HepG2 (cell line): ENCODE measurements around the gene GPATCH3. TPM values are rescaled to one million over a fixed set of nuclear protein-coding genes. Genes with fewer than 3 reads are reported as not detected.

ENCODE experiments used
- ATF1 ChIP-seq: IDR thresholded peaks from 2 replicates; pipeline ENCODE4 v1.6.1; 2016; ENCODE audit warnings: mild to moderate bottlenecking, control low read depth
- BRD4 ChIP-seq: sonication (generic); formaldehyde crosslinking; IDR thresholded peaks from 2 replicates; pipeline ENCODE4 v1.4.0; 2020; ENCODE audit warnings: missing genetic modification reagents
- CENPX ChIP-seq: sonication (generic); formaldehyde crosslinking; IDR thresholded peaks from 2 replicates; pipeline ENCODE4 v1.9.0; 2021; ENCODE audit warnings: mild to moderate bottlenecking, missing genetic modification reagents, moderate library complexity
- GZF1 ChIP-seq: sonication (generic); formaldehyde crosslinking; IDR thresholded peaks from 2 replicates; pipeline ENCODE4 v1.5.1; 2020; ENCODE audit warnings: mild to moderate bottlenecking, missing genetic modification reagents
- HMG20A ChIP-seq: IDR thresholded peaks from 2 replicates; pipeline ENCODE4 v1.6.1; 2016; ENCODE audit warnings: borderline replicate concordance
- MBNL3 ChIP-seq: fragments of 250-450 bp; sonication (Bioruptor Pico); conservative IDR thresholded peaks from 2 replicates; pipeline ENCODE4 v1.8.0; 2022; ENCODE audit warnings: mild to moderate bottlenecking, inconsistent platforms
- NRL ChIP-seq: sonication (generic); formaldehyde crosslinking; IDR thresholded peaks from 2 replicates; pipeline ENCODE4 v1.5.0; 2020; ENCODE audit warnings: missing genetic modification reagents, mild to moderate bottlenecking, moderate library complexity, borderline replicate concordance
- REL ChIP-seq: sonication (generic); formaldehyde crosslinking; conservative IDR thresholded peaks from 2 replicates; pipeline ENCODE4 v1.8.0; 2022; ENCODE audit warnings: mild to moderate bottlenecking, missing genetic modification reagents, moderate library complexity
- REPIN1 ChIP-seq: sonication (generic); formaldehyde crosslinking; IDR thresholded peaks from 2 replicates; pipeline ENCODE4 v1.8.0; 2022; ENCODE audit warnings: missing genetic modification reagents, low read depth, mild to moderate bottlenecking, borderline replicate concordance
- RFXAP ChIP-seq: sonication (generic); formaldehyde crosslinking; IDR thresholded peaks from 2 replicates; pipeline ENCODE4 v1.4.0; 2020; ENCODE audit warnings: missing genetic modification reagents, borderline replicate concordance
- SIN3A ChIP-seq: IDR thresholded peaks from 2 replicates; pipeline ENCODE4 v1.6.1; 2011; ENCODE audit warnings: low read depth, mild to moderate bottlenecking, control low read depth, low read length, borderline replicate concordance
- SOX6 ChIP-seq, 2 experiments: fragments of 450-650 bp in 1 of 2; sonication (generic) in 1 of 2; formaldehyde crosslinking in 1 of 2; IDR thresholded peaks; 2 replicates each; pipeline versions ENCODE4 v1.4.0 to v1.6.1; 2017 to 2020; ENCODE audit warnings: antibody characterized with exemption in 1 of 2, mild to moderate bottlenecking in 1 of 2, missing genetic modification reagents in 1 of 2
- SRF ChIP-seq: IDR thresholded peaks from 2 replicates; pipeline ENCODE4 v1.6.1; 2011; ENCODE audit warnings: mild to moderate bottlenecking, low read depth, low read length, moderate library complexity
- ZNF124 ChIP-seq: sonication (generic); formaldehyde crosslinking; IDR thresholded peaks from 2 replicates; pipeline ENCODE4 v1.4.0; 2020; ENCODE audit warnings: missing genetic modification reagents
- ZNF138 ChIP-seq: sonication (generic); formaldehyde crosslinking; IDR thresholded peaks from 2 replicates; pipeline ENCODE4 v1.5.0; 2020; ENCODE audit warnings: mild to moderate bottlenecking, low read depth, missing genetic modification reagents
- ZNF263 ChIP-seq: sonication (generic); formaldehyde crosslinking; IDR thresholded peaks from 2 replicates; pipeline ENCODE4 v1.4.0; 2020; ENCODE audit warnings: missing genetic modification reagents
- ZNF850 ChIP-seq: sonication (generic); formaldehyde crosslinking; conservative IDR thresholded peaks from 2 replicates; pipeline ENCODE4 v1.9.0; 2021; ENCODE audit warnings: mild to moderate bottlenecking, missing genetic modification reagents
- polyA plus RNA-seq, 8 experiments: library from polyadenylated mRNA; depleted of rRNA in 3 of 8; stranded (reverse) in 7 of 8; unstranded in 1 of 8; fragments of >200 nt; fragmentation: Illumina TruSeq in 4 of 8; extraction: Trizol in 4 of 8; gene quantifications; 2 replicates each; pipeline versions ENCODE4 v1.2.1 to v1.2.3, GENCODE V29; 2011 to 2016; ENCODE audit warnings: low read depth in 4 of 8, missing spikeins in 1 of 8, mixed read lengths in 1 of 8; ENCODE audit not compliant: insufficient read depth in 1 of 8
- total RNA-seq, 5 experiments: library from RNA; depleted of rRNA; stranded (reverse); fragments of >200 nt; fragmentation: Illumina TruSeq; extraction: Trizol; gene quantifications; 2 replicates each; pipeline ENCODE4 v1.2.3, GENCODE V29; 2016; ENCODE audit warnings: low read depth in 1 of 5
- TF ChIP-seq, protein P1 (sequence below): IDR thresholded peaks from 2 replicates; pipeline ENCODE4 v1.6.1; 2012; ENCODE audit warnings: low read length, improper control_type of control experiment
- TF ChIP-seq, protein P2 (sequence below): sonication (generic); formaldehyde crosslinking; IDR thresholded peaks from 2 replicates; pipeline ENCODE4 v1.4.0; 2020; ENCODE audit warnings: mild to moderate bottlenecking, missing genetic modification reagents
- TF ChIP-seq, protein P3 (sequence below): sonication (generic); formaldehyde crosslinking; IDR thresholded peaks from 2 replicates; pipeline ENCODE4 v1.4.0; 2020; ENCODE audit warnings: missing genetic modification reagents
- TF ChIP-seq, protein P4 (sequence below): sonication (generic); formaldehyde crosslinking; IDR thresholded peaks from 2 replicates; pipeline ENCODE4 v1.8.1; 2023; ENCODE audit warnings: missing genetic modification reagents, mild to moderate bottlenecking, borderline replicate concordance
- TF ChIP-seq, protein P5 (sequence below): sonication (generic); formaldehyde crosslinking; IDR thresholded peaks from 2 replicates; pipeline ENCODE4 v1.5.0; 2020; ENCODE audit warnings: missing genetic modification reagents

Gene GPATCH3
- total and polyA plus RNA-seq, 2 of the 13 experiments (the other 11 are each of a cell fraction or from before 2014, with no cell fraction given) = 8.3 to 11.0 TPM

DNA sequence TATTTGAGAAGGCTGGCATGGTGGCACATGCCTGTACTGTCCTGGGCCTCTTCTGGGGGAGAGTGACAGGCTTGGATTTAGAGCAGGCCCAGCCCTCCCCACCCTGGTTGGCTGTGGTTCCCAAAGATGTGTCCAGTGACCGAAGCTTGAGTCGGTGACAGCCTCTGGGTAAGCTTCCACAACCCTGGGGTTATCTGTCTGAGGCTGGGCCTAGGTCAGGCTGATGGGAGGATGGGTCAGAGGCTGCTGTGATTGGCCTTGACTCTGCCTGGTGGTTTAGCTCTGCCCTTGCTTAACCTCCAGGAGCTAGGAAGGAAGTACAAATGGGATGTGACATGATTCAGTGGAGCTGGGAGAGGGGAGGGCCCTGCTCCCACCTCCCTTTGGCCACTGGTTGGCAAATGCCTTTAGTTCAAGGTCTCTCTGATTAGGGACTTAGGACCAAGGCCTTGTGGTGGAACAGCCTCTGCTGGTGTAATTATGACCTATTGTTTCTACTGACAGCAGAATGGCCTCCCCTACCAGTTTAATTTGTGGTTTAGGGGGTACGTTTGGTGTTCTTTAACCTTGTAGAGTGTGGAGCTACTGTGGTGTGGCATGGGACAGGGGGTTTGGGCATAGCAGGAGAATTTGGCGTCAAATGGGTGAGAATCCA lies 37.9 kb upstream of the GPATCH3 start (continued):
- TF ChIP-seq, protein P1, sequence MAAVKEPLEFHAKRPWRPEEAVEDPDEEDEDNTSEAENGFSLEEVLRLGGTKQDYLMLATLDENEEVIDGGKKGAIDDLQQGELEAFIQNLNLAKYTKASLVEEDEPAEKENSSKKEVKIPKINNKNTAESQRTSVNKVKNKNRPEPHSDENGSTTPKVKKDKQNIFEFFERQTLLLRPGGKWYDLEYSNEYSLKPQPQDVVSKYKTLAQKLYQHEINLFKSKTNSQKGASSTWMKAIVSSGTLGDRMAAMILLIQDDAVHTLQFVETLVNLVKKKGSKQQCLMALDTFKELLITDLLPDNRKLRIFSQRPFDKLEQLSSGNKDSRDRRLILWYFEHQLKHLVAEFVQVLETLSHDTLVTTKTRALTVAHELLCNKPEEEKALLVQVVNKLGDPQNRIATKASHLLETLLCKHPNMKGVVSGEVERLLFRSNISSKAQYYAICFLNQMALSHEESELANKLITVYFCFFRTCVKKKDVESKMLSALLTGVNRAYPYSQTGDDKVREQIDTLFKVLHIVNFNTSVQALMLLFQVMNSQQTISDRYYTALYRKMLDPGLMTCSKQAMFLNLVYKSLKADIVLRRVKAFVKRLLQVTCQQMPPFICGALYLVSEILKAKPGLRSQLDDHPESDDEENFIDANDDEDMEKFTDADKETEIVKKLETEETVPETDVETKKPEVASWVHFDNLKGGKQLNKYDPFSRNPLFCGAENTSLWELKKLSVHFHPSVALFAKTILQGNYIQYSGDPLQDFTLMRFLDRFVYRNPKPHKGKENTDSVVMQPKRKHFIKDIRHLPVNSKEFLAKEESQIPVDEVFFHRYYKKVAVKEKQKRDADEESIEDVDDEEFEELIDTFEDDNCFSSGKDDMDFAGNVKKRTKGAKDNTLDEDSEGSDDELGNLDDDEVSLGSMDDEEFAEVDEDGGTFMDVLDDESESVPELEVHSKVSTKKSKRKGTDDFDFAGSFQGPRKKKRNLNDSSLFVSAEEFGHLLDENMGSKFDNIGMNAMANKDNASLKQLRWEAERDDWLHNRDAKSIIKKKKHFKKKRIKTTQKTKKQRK = no peak
- TF ChIP-seq SIN3A (peak; percentile 31; the same call in 1 of the 2 replicates), REL (CRISPR knock-in tag) (no peak), SRF (no peak), GZF1 (no peak), ATF1 (CRISPR knock-in tag) (peak; percentile 37), ZNF850 (CRISPR knock-in tag) (no peak), BRD4 (CRISPR knock-in tag) (no peak), REPIN1 (CRISPR knock-in tag) (peak; percentile 82), NRL (CRISPR knock-in tag) (no peak), MBNL3 (CRISPR knock-in tag) (no peak), ZNF124 (CRISPR knock-in tag) (no peak), RFXAP (CRISPR knock-in tag) (peak; percentile 69; the same call in 1 of the 2 replicates), HMG20A (CRISPR knock-in tag) (peak; percentile 76; the same call in 1 of the 2 replicates), CENPX (CRISPR knock-in tag) (no peak), ZNF263 (CRISPR knock-in tag) (0 out of 2 replicates have a peak, but pooled peaks have one; percentile 36), SOX6 (IDR thresholded peaks at IDR 0.05) (no peak), SOX6 (CRISPR knock-in tag; IDR thresholded peaks at IDR 0.05) (peak; percentile 98), ZNF138 (no peak)
- TF ChIP-seq, protein P2, sequence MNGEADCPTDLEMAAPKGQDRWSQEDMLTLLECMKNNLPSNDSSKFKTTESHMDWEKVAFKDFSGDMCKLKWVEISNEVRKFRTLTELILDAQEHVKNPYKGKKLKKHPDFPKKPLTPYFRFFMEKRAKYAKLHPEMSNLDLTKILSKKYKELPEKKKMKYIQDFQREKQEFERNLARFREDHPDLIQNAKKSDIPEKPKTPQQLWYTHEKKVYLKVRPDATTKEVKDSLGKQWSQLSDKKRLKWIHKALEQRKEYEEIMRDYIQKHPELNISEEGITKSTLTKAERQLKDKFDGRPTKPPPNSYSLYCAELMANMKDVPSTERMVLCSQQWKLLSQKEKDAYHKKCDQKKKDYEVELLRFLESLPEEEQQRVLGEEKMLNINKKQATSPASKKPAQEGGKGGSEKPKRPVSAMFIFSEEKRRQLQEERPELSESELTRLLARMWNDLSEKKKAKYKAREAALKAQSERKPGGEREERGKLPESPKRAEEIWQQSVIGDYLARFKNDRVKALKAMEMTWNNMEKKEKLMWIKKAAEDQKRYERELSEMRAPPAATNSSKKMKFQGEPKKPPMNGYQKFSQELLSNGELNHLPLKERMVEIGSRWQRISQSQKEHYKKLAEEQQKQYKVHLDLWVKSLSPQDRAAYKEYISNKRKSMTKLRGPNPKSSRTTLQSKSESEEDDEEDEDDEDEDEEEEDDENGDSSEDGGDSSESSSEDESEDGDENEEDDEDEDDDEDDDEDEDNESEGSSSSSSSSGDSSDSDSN = peak; percentile 85
- TF ChIP-seq, protein P3, sequence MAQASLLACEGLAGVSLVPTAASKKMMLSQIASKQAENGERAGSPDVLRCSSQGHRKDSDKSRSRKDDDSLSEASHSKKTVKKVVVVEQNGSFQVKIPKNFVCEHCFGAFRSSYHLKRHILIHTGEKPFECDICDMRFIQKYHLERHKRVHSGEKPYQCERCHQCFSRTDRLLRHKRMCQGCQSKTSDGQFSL (CRISPR knock-in tag) = no peak
- TF ChIP-seq, protein P4, sequence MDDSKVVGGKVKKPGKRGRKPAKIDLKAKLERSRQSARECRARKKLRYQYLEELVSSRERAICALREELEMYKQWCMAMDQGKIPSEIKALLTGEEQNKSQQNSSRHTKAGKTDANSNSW = no peak
- TF ChIP-seq, protein P5, sequence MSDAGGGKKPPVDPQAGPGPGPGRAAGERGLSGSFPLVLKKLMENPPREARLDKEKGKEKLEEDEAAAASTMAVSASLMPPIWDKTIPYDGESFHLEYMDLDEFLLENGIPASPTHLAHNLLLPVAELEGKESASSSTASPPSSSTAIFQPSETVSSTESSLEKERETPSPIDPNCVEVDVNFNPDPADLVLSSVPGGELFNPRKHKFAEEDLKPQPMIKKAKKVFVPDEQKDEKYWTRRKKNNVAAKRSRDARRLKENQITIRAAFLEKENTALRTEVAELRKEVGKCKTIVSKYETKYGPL = no peak
